GM19043 (cell line): ENCODE measurements around the gene FYN.

Experiments
- ATAC-seq: cut with Tn5 transposase; IDR thresholded peaks from one replicate; pipeline ENCODE4 v1.9.1; 2021; ENCODE audit warnings: low read depth; ENCODE audit not compliant: unreplicated experiment

Gene FYN

GRCh38 chr6:111885373-111886027 is 12.2 kb upstream of the FYN start:
- ATAC-seq: no peak

GRCh38 chr6:111884068-111884467 is 10.8 kb upstream of the FYN start:
- no peak for ATAC-seq

- no peak for ATAC-seq
Observed at GRCh38 chr6:111880181-111880888, 7.1 kb upstream of the FYN start.

- no peak for ATAC-seq
Observed at GRCh38 chr6:111875741-111876140, 2.5 kb upstream of the FYN start.

GRCh38 chr6:111874025-111874415 is 768 bp upstream of the FYN start:
- ATAC-seq: no peak

GRCh38 chr6:111872401-111873177 is 663 bp downstream of the FYN start:
- peak; percentile 13 for ATAC-seq

GRCh38 chr6:111871725-111872400 is 1.4 kb downstream of the FYN start:
- ATAC-seq: no peak

- no peak for ATAC-seq
Observed at GRCh38 chr6:111871207-111871606, 2.0 kb downstream of the FYN start.

- ATAC-seq: no peak
Observed at GRCh38 chr6:111870742-111871064, 2.5 kb downstream of the FYN start.

- no peak for ATAC-seq
Observed at GRCh38 chr6:111870051-111870741, 3.1 kb downstream of the FYN start.

GRCh38 chr6:111866857-111867256 is 6.4 kb downstream of the FYN start:
- no peak for ATAC-seq

- ATAC-seq: no peak
Observed at GRCh38 chr6:111865909-111866546, 7.2 kb downstream of the FYN start.

GRCh38 chr6:111865049-111865585 is 8.1 kb downstream of the FYN start:
- no peak for ATAC-seq

GRCh38 chr6:111864138-111865048 is 8.9 kb downstream of the FYN start:
- ATAC-seq: no peak

GRCh38 chr6:111862741-111863140 is 10.5 kb downstream of the FYN start:
- ATAC-seq: no peak

- no peak for ATAC-seq
Observed at GRCh38 chr6:111862314-111862713, 10.9 kb downstream of the FYN start.

- no peak for ATAC-seq
Observed at GRCh38 chr6:111861431-111861885, 11.8 kb downstream of the FYN start.

GRCh38 chr6:111858347-111858746 is 14.9 kb downstream of the FYN start:
- ATAC-seq: no peak
